ENCODE measurements around the gene TLE4.

DNA sequence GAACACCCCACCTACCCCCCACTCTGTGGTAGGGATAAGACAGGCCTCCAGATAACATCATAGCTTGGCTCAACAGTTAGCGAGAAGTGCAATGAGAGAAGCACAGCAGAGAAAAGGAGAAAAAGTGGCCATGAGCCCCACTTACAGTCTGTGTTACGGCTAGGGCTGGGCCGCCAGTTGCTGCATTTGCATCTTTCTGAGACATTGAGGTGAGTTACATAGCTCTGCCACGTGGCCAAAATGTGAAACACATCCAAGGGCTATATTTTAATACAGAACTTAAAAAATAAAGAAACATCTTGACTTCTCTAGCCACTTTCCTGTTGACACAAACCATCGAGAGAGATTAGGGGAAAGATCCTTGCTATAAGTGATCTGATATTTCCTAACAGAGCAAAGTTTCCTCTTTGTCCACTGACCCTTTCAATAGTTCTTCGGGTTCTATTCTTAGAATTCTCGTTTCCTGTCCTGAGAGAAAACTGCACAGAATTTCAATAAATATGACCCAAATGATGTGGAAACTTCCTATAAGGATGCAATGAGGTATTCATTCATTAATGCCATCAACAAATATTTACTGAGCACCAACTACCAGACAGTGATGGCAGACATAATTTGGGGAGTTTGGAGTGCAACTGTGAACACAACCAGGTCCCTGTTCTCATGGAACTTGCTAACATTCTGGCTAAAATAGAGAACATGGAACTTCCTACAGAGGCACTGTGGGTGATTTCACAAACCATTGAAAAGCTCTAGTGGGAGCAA, 3.2 kb upstream of the TLE4 start:
- TF ChIP-seq CTCF (IDR thresholded peaks at IDR 0.05) (no peak), CHD4 (IDR thresholded peaks at IDR 0.05; ENCODE audit: borderline replicate concordance) (no peak), POLR2AphosphoS2 (conservative IDR thresholded peaks at IDR 0.05; ENCODE audit: low read length) (no peak), JUN (IDR thresholded peaks at IDR 0.05) (no peak), POLR2A (IDR thresholded peaks at IDR 0.05; ENCODE audit: low read length) (no peak), RAD21 (conservative IDR thresholded peaks at IDR 0.05 in 1 of 2, IDR thresholded peaks at IDR 0.05 in 1 of 2) (peak in 1 of 2 experiments; percentile 20; a peak in 1 of 5 replicates), KDM1A (IDR thresholded peaks at IDR 0.05; ENCODE audit: low read depth) (no peak)

Data from A549 (cell line).